CD4-positive, alpha-beta memory T cell (primary cell): ENCODE data around the gene PPP1R26. TPM values are rescaled to one million over a fixed set of nuclear protein-coding genes. Genes with fewer than 3 reads are reported as not detected.
"Not testable (repeated sequence)": the region's sequence is repeated elsewhere in the genome, so short reads cannot be mapped to it uniquely, and the experiment has no call there.

Experiments used
- CTCF ChIA-PET: fragments of 350-600 bp; sonication (Branson Sonifier 250); formaldehyde crosslinking; loops from one replicate; lab custom pipeline; 2021; ENCODE audit warnings: inconsistent platforms; ENCODE audit not compliant: partially characterized antibody; lab: Charles Lee
- POLR2A ChIA-PET: fragments of 350-600 bp; sonication (Branson Sonifier 250); formaldehyde crosslinking; loops from one replicate; lab custom pipeline; 2021; ENCODE audit not compliant: partially characterized antibody; lab: Charles Lee
- DNase-seq, 5 donors: peaks; one replicate each; pipeline versions ENCODE4 v3.0.0 to v3.0.0-alpha.2; 2020 to 2022; ENCODE audit warnings: mixed read lengths in 1 of 5
- H3K27ac ChIP-seq: one replicate; pipeline ENCODE4 v1.7.0; 2013; ENCODE audit warnings: low read depth, low read length
- H3K27me3 ChIP-seq: 2 replicates; pipeline ENCODE4 v1.7.0; 2013; ENCODE audit warnings: mild to moderate bottlenecking, low read length, moderate library complexity; ENCODE audit not compliant: insufficient read depth
- H3K36me3 ChIP-seq: 2 replicates; pipeline ENCODE4 v1.7.0; 2013; ENCODE audit warnings: mild to moderate bottlenecking, low read length, moderate library complexity; ENCODE audit not compliant: insufficient read depth
- H3K4me1 ChIP-seq: 2 replicates; pipeline ENCODE4 v1.7.0; 2013; ENCODE audit warnings: mild to moderate bottlenecking, low read length, moderate library complexity; ENCODE audit not compliant: insufficient read depth
- H3K4me3 ChIP-seq, 2 donors: one replicate each; pipeline ENCODE4 v1.7.0; 2013; ENCODE audit warnings: low read length in 2 of 2, mild to moderate bottlenecking in 1 of 2
- H3K9me3 ChIP-seq, 2 donors: one replicate each; pipeline ENCODE4 v1.7.0; 2013; ENCODE audit warnings: low read length in 2 of 2, control low read depth in 1 of 2; ENCODE audit not compliant: control insufficient read depth in 1 of 2
- H3K27ac Mint-ChIP-seq, 7 donors: one replicate each; pipeline ENCODE4 v1.8.0; 2020 to 2021; ENCODE audit warnings: mixed read lengths in 7 of 7, mild to moderate bottlenecking in 6 of 7, inconsistent platforms in 3 of 7, moderate library complexity in 3 of 7
- H3K27me3 Mint-ChIP-seq, 2 donors: one replicate each; pipeline ENCODE4 v1.8.0; 2020 to 2021; ENCODE audit warnings: mixed read lengths in 2 of 2
- H3K36me3 Mint-ChIP-seq, 2 donors: one replicate each; pipeline ENCODE4 v1.8.0; 2020 to 2021; ENCODE audit warnings: mixed read lengths in 2 of 2, inconsistent platforms in 1 of 2, mild to moderate bottlenecking in 1 of 2
- H3K4me1 Mint-ChIP-seq, 4 donors: one replicate each; pipeline ENCODE4 v1.8.0; 2020 to 2021; ENCODE audit warnings: mixed read lengths in 4 of 4, mild to moderate bottlenecking in 1 of 4
- H3K4me3 Mint-ChIP-seq, 8 donors: one replicate each; pipeline ENCODE4 v1.8.0; 2020 to 2021; ENCODE audit warnings: mixed read lengths in 8 of 8, mild to moderate bottlenecking in 7 of 8, moderate library complexity in 6 of 8, inconsistent platforms in 3 of 8
- H3K9me3 Mint-ChIP-seq, 8 donors: one replicate each; pipeline ENCODE4 v1.8.0; 2020 to 2021; ENCODE audit warnings: mixed read lengths in 8 of 8, mild to moderate bottlenecking in 5 of 8, inconsistent platforms in 3 of 8, moderate library complexity in 1 of 8
- intact Hi-C: fragments of 100-400 bp; cut with micrococcal nuclease; formaldehyde crosslinking; loops from one replicate; pipeline ENCODE4 v1.15.1; 2023
- polyA plus RNA-seq, 2 donors: library from polyadenylated mRNA; unstranded; fragments of 300-500 nt; fragmentation: Illumina TruSeq; gene quantifications; one replicate each; pipeline ENCODE4 v1.2.3, GENCODE V29; 2021
- total RNA-seq, 2 experiments: library from RNA; stranded (reverse); gene quantifications; one replicate each; pipeline ENCODE4 v1.2.3, GENCODE V29; 2021

The PPP1R26 gene
- total and polyA plus RNA-seq, 4 experiments from 2014 or later, result 0.54 to 1.9 (median 1.9) TPM; not detected in 1

DNA sequence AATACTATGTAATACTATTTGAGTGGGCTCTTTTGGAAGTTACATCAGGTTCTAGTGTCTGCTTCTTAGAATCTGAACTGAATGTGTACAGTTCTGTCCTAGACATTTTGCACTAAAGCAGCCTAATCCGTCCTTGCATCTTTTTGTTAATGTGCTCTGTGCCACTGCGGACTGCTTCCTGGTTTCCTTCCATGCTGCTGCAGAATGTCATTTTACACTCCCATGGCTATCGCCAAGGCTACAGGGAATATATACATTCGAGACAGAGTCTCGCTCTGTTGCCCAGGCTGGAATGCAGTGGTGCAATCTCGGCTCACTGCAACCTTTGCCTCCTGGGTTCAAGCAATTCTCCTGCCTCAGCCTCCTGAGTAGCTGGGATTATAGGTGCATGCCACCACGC lies 27.7 kb upstream of the PPP1R26 start:
- DNase-seq, H3K4me3 ChIP-seq, intact Hi-C loops, H3K9me3 Mint-ChIP-seq, H3K27ac ChIP-seq, CTCF ChIA-PET, H3K9me3 ChIP-seq, POLR2A ChIA-PET, H3K4me3 Mint-ChIP-seq, H3K36me3 ChIP-seq, H3K4me1 Mint-ChIP-seq, H3K36me3 Mint-ChIP-seq, H3K4me1 ChIP-seq, H3K27ac Mint-ChIP-seq, H3K27me3 ChIP-seq: not testable (repeated sequence)
- H3K27me3 Mint-ChIP-seq, result peaks cover 4 to 11% of the 10 kb centered on the region in 2 donors

DNA sequence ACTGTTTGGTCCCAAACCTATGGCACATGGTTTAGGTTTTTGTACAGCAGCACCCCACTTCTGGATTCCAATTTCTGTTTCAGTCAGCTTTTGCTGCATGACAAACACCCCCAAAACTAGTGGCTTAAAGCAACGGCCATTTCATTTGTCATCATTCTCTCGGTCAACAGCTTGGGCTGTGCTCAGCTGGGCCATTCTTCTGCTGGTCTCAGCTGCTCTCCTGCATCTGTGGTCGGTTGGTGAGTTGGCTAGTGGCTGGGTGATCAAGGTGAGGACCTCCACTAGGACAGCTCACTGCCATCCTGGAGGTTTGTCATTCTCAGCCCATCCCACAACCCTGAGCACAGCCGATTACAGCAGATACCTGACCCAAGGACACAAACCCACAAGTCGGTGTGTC lies 24.8 kb upstream of the PPP1R26 start:
- Histone ChIP-seq H3K4me1 (no peaks in the 10 kb centered on the region), H3K27me3 (no peaks in the 10 kb centered on the region), H3K9me3 (no peaks in the 10 kb centered on the region), H3K27ac (no peak overlapping the region), H3K36me3 (no peaks in the 10 kb centered on the region), H3K4me3 (no peak overlapping the region)
- Mint-ChIP-seq H3K4me3 (no peak overlapping the region), H3K36me3 (no peaks in the 10 kb centered on the region), H3K4me1 (no peaks in the 10 kb centered on the region), H3K9me3 (peaks cover 0 to 2% (median 0%) of the 10 kb centered on the region in 8 donors), H3K27ac (no peak overlapping the region), H3K27me3 (peaks cover 8 to 18% of the 10 kb centered on the region in 2 donors)
- ChIA-PET CTCF (no interaction called here), POLR2A (no interaction called here)
- intact Hi-C loops, result no loop called here
- DNase-seq, result no peak

DNA sequence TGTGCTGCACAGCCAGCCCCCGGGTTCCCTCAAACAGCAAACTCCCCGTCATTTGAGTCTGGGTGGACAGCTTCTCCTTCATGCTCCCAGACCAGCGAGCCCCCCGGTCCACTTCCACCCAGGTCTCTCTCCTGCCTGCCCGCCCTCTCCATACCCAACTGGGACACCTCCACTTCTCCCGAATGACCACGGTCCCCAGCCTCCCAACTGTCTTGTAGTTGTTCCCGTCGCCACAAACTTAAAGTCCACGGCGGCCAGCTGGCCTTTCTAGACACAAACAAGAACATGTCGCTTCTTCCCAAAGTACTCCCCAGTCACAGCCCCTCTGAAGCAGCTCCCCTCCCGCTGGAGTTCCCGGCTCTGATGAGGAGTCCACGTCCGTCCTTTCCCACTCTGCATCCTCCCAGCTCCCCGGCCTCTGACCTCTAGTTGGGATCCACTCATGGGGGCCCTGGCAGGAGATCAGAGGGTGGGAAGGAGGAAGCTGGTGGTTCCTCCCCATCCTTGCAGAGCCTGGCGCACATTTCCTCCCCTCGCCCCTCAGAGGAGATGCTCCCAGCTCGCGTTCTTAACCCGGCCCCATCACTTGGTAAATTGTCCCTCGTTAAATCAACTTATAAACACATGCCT lies 24.1 kb upstream of the PPP1R26 start:
- Histone ChIP-seq H3K9me3 (no peaks in the 10 kb centered on the region), H3K36me3 (no peaks in the 10 kb centered on the region), H3K27me3 (no peaks in the 10 kb centered on the region), H3K4me3 (no peak overlapping the region), H3K27ac (no peak overlapping the region), H3K4me1 (no peaks in the 10 kb centered on the region)
- H3K36me3 Mint-ChIP-seq, result no peaks in the 10 kb centered on the region
- peaks cover 8 to 23% of the 10 kb centered on the region in 2 donors for H3K27me3 Mint-ChIP-seq
- intact Hi-C loops, result no loop called here
- ChIA-PET CTCF (no interaction called here), POLR2A (no interaction called here)
- no peaks in the 10 kb centered on the region for H3K4me1 Mint-ChIP-seq
- no peak overlapping the region for H3K4me3 Mint-ChIP-seq
- peaks cover 0 to 2% (median 0%) of the 10 kb centered on the region in 8 donors for H3K9me3 Mint-ChIP-seq
- peak overlapping the region in 1 of 7 donors; percentile 16 for H3K27ac Mint-ChIP-seq
- no peak for DNase-seq

DNA sequence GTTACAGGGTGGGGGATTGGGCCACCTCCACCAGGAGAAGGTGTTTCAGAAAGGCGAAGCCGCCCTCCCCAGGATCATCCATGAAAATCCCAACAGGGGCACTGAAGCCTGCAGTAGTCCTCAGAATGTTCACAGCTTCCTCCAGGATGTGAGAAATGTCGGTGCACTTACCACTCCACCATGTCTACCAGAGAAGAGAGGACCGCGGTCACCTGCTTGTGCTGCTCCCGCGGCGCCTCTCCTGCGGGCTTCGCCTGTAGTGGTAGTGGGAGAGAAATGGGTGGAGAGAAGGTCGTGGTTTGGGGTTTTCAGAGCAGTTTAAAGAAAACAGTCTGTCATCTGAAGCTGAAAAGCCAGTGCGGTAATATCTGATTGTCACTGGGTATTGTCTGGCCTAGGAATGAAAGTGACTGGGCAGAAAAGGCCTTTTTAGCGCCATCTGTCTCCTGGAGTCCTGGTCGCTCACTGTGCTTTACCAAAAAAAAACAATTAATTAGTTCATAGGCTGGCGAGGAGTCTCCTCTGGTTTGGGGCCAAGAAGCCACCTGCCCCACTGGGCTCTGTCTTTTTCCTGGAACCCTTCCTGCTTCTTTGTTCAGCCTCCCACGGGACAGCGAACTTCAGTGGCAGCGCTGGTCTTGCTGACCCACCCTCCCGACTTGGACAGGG lies 23.0 kb upstream of the PPP1R26 start:
- Histone ChIP-seq H3K9me3 (no peaks in the 10 kb centered on the region), H3K36me3 (no peaks in the 10 kb centered on the region), H3K27ac (no peak overlapping the region), H3K4me1 (no peaks in the 10 kb centered on the region), H3K4me3 (no peak overlapping the region), H3K27me3 (no peaks in the 10 kb centered on the region)
- H3K36me3 Mint-ChIP-seq, result no peaks in the 10 kb centered on the region
- intact Hi-C loops, result no loop called here
- no peaks in the 10 kb centered on the region for H3K4me1 Mint-ChIP-seq
- H3K27me3 Mint-ChIP-seq, result peaks cover 13 to 25% of the 10 kb centered on the region in 2 donors
- H3K27ac Mint-ChIP-seq, result no peak overlapping the region
- peaks cover 0 to 2% (median 0%) of the 10 kb centered on the region in 8 donors for H3K9me3 Mint-ChIP-seq
- no peak overlapping the region for H3K4me3 Mint-ChIP-seq
- ChIA-PET POLR2A (no interaction called here), CTCF (no interaction called here)
- DNase-seq, result no peak

DNA sequence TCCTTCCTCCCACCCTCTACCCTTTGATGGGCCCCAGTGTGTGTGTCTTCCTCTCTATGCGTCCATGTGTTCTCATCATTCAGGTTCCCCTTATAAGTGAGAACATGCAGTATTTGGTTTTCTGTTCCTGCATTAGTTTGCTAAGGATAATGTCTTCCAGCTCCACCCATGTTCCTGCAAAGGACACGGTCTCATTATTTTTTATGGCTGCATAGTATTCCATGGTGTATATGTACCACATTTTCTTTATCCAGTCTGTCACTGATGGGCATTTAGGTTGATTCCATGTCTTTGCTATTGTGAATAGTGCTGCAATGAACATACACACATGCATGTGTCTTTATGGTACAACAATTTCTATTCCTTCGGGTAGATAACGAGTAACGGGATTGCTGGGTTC lies 21.1 kb upstream of the PPP1R26 start:
- CTCF ChIA-PET, H3K9me3 ChIP-seq, H3K27ac ChIP-seq, H3K27ac Mint-ChIP-seq, H3K4me3 ChIP-seq, H3K36me3 Mint-ChIP-seq, H3K36me3 ChIP-seq, DNase-seq, H3K4me1 Mint-ChIP-seq, POLR2A ChIA-PET, H3K27me3 ChIP-seq, H3K9me3 Mint-ChIP-seq, intact Hi-C loops, H3K4me3 Mint-ChIP-seq, H3K4me1 ChIP-seq: not testable (repeated sequence)
- H3K27me3 Mint-ChIP-seq, result peaks cover 16 to 31% of the 10 kb centered on the region in 2 donors

DNA sequence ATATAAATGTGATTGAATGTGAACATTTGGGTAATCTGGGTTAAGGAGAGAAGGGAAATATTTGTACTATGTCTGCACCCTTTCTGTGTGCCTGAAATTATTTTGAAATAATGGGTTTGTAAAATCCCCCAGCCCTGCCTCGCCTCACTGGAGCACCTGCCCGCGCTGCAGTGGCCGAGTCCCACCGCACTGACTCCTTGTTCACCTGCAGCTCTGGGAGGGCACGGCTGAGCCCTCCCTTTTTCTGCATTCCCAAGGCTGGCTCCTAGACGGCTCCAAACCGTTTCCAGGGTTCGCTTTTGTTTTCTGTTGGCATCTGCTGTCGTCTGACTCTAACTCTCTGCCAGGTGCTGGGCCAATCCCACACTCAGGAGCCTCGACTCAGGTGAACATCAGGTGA lies 17.6 kb upstream of the PPP1R26 start:
- Histone ChIP-seq H3K36me3 (no peaks in the 10 kb centered on the region), H3K4me1 (no peaks in the 10 kb centered on the region), H3K27me3 (no peaks in the 10 kb centered on the region), H3K4me3 (no peak overlapping the region), H3K9me3 (no peaks in the 10 kb centered on the region), H3K27ac (no peak overlapping the region)
- CTCF ChIA-PET, result no interaction called here
- no peaks in the 10 kb centered on the region for H3K36me3 Mint-ChIP-seq
- H3K27ac Mint-ChIP-seq, result no peak overlapping the region
- no peak for DNase-seq
- no peak overlapping the region for H3K4me3 Mint-ChIP-seq
- H3K9me3 Mint-ChIP-seq, result peaks cover 0 to 1% (median 0%) of the 10 kb centered on the region in 8 donors
- intact Hi-C loops, result no loop called here
- H3K27me3 Mint-ChIP-seq, result peaks cover 23 to 31% of the 10 kb centered on the region in 2 donors
- POLR2A ChIA-PET, result no interaction called here
- H3K4me1 Mint-ChIP-seq, result no peaks in the 10 kb centered on the region

DNA sequence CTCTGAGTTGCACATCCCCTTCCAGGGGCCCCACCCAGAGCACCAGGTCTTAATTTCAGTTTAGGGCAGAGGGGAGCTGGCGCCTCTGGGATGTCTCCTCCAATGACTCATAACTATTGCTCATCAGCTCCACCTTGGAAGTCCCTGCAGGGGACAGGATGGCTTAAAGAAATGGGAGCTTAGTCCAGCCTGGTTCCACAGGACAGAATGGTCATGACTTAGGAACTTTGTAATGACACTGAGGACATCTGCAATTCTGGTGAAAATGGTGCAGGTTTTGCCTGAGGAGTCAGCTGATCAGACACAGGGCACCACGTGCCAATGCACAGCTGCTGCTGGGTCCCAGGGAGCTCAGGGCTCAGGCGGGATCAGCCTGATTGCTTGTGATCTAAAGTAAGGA lies 16.4 kb upstream of the PPP1R26 start:
- H3K4me3 ChIP-seq, result no peak overlapping the region
- no peaks in the 10 kb centered on the region for H3K36me3 ChIP-seq
- H3K27ac ChIP-seq, result no peak overlapping the region
- ChIA-PET CTCF (no interaction called here), POLR2A (no interaction called here)
- Mint-ChIP-seq H3K36me3 (no peaks in the 10 kb centered on the region), H3K27ac (no peak overlapping the region), H3K4me3 (no peak overlapping the region), H3K27me3 (peaks cover 20 to 31% of the 10 kb centered on the region in 2 donors), H3K9me3 (peaks cover 0 to 1% (median 0%) of the 10 kb centered on the region in 8 donors), H3K4me1 (peaks cover 0 to 3% (median under 1%) of the 10 kb centered on the region in 4 donors)
- no peaks in the 10 kb centered on the region for H3K9me3 ChIP-seq
- no peak for DNase-seq
- intact Hi-C loops, result no loop called here
- no peaks in the 10 kb centered on the region for H3K27me3 ChIP-seq
- peaks cover 6% of the 10 kb centered on the region for H3K4me1 ChIP-seq
